Measurements from ENCODE around the gene PAX9. TPM values are rescaled to one million over a fixed set of nuclear protein-coding genes. Genes with fewer than 3 reads are reported as not detected.
"Not testable (repeated sequence)": the region's sequence is repeated elsewhere in the genome, so short reads cannot be mapped to it uniquely, and the experiment has no call there.

Gene PAX9
- total RNA-seq, 2 donors from 2014 or later: 4.9 to 11.1 TPM

GRCh38 chr14:36690311-36691040 lies 28.8 kb downstream of the PAX9 start:
- intact Hi-C loops (cut with DNase I): no loop called here
- no peak overlapping the region for H3K27ac ChIP-seq
- no peaks in the 10 kb centered on the region for H3K27me3 ChIP-seq (replicated peaks; ENCODE audit: insufficient read depth)
- no peaks in the 10 kb centered on the region for H3K4me1 ChIP-seq (replicated peaks)
- no peak for DNase-seq (ENCODE audit: low spot score)
- H3K36me3 ChIP-seq: no peaks in the 10 kb centered on the region
- no peak overlapping the region for H3K4me3 ChIP-seq
- TF ChIP-seq POLR2A (IDR thresholded peaks at IDR 0.05) (no peak), POLR2AphosphoS5 (IDR thresholded peaks at IDR 0.05) (no peak)
- TF ChIP-seq, protein P1, sequence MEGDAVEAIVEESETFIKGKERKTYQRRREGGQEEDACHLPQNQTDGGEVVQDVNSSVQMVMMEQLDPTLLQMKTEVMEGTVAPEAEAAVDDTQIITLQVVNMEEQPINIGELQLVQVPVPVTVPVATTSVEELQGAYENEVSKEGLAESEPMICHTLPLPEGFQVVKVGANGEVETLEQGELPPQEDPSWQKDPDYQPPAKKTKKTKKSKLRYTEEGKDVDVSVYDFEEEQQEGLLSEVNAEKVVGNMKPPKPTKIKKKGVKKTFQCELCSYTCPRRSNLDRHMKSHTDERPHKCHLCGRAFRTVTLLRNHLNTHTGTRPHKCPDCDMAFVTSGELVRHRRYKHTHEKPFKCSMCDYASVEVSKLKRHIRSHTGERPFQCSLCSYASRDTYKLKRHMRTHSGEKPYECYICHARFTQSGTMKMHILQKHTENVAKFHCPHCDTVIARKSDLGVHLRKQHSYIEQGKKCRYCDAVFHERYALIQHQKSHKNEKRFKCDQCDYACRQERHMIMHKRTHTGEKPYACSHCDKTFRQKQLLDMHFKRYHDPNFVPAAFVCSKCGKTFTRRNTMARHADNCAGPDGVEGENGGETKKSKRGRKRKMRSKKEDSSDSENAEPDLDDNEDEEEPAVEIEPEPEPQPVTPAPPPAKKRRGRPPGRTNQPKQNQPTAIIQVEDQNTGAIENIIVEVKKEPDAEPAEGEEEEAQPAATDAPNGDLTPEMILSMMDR (IDR thresholded peaks at IDR 0.05): no peak
- H3K9me3 ChIP-seq: no peaks in the 10 kb centered on the region
- 27% methylated on average over 1 of the region's 1 CpG for WGBS

DNA sequence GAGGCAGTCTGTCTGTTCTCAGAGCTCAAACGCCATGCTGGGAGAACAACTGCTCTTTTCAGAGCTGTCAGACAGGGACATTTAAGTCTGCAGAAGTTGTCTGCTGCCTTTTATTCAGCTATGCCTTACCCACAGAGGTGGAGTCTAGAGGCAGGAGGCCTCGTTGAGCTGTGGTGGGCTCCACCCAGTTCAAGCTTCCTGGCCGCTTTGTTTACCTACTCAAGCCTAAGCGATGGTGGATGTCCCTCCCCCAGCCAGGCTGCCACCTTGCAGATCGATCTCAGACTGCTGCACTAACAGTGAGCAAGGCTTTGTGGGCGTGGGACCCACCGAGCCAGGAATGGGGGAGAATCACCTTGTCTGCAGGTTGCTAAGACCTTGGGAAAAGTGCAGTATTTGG lies 37.8 kb downstream of the PAX9 start:
- H3K4me3 ChIP-seq; H3K27ac ChIP-seq; intact Hi-C loops (cut with DNase I); H3K4me1 ChIP-seq (replicated peaks); H3K27me3 ChIP-seq (replicated peaks; ENCODE audit: insufficient read depth); H3K36me3 ChIP-seq; H3K9me3 ChIP-seq; DNase-seq (ENCODE audit: low spot score): not testable (repeated sequence)
- WGBS: 74% methylated on average over 7 of the region's 7 CpGs

DNA sequence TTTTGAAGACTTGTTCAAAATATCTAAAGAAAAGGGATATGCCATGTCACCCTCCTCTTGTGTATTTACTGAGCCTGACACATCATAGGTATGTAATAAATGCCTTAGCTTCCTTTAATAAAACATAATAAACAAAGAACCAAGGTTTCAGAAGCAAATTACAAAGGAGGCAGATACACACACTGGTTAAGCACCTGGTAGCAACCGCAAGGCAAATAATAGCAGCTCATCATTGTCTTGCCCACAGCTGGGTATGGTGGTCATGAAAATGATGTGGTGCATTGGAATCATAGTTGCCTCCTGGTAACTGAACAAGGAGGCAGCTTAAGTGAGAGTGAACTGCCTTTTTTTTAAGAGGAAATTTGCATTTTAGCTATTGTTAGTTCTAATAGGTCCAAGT lies 39.0 kb downstream of the PAX9 start:
- Histone ChIP-seq H3K36me3 (no peaks in the 10 kb centered on the region), H3K4me1 (replicated peaks) (no peaks in the 10 kb centered on the region), H3K4me3 (no peak overlapping the region), H3K27ac (no peak overlapping the region), H3K9me3 (no peaks in the 10 kb centered on the region), H3K27me3 (replicated peaks; ENCODE audit: insufficient read depth) (no peaks in the 10 kb centered on the region)
- TF ChIP-seq POLR2AphosphoS5 (IDR thresholded peaks at IDR 0.05) (no peak), POLR2A (IDR thresholded peaks at IDR 0.05) (no peak)
- TF ChIP-seq, protein P1 (IDR thresholded peaks at IDR 0.05): no peak
- intact Hi-C loops (cut with DNase I): no loop called here
- DNase-seq (ENCODE audit: low spot score): no peak
- WGBS: 69% methylated on average over 1 of the region's 1 CpG

GRCh38 chr14:36701132-36701531 lies 39.5 kb downstream of the PAX9 start:
- no peaks in the 10 kb centered on the region for H3K27me3 ChIP-seq (replicated peaks; ENCODE audit: insufficient read depth)
- no peak overlapping the region for H3K4me3 ChIP-seq
- no peaks in the 10 kb centered on the region for H3K4me1 ChIP-seq (replicated peaks)
- DNase-seq (ENCODE audit: low spot score): no peak
- intact Hi-C loops (cut with DNase I): no loop called here
- H3K9me3 ChIP-seq: no peaks in the 10 kb centered on the region
- no peak overlapping the region for H3K27ac ChIP-seq
- TF ChIP-seq, protein P1 (IDR thresholded peaks at IDR 0.05): no peak
- TF ChIP-seq POLR2A (IDR thresholded peaks at IDR 0.05): no peak
- no peak for TF ChIP-seq POLR2AphosphoS5 (IDR thresholded peaks at IDR 0.05)
- WGBS: 15% methylated on average over 1 of the region's 1 CpG
- H3K36me3 ChIP-seq: no peaks in the 10 kb centered on the region

GRCh38 chr14:36702474-36702873 lies 40.8 kb downstream of the PAX9 start:
- Histone ChIP-seq H3K4me1 (replicated peaks) (no peaks in the 10 kb centered on the region), H3K27me3 (replicated peaks; ENCODE audit: insufficient read depth) (no peaks in the 10 kb centered on the region), H3K36me3 (no peaks in the 10 kb centered on the region), H3K9me3 (no peaks in the 10 kb centered on the region), H3K27ac (no peak overlapping the region), H3K4me3 (no peak overlapping the region)
- 76% methylated on average over 2 of the region's 2 CpGs for WGBS
- intact Hi-C loops (cut with DNase I): no loop called here
- no peak for DNase-seq (ENCODE audit: low spot score)
- TF ChIP-seq, protein P1 (IDR thresholded peaks at IDR 0.05): no peak
- TF ChIP-seq POLR2A (IDR thresholded peaks at IDR 0.05): no peak
- TF ChIP-seq POLR2AphosphoS5 (IDR thresholded peaks at IDR 0.05): no peak
